A549 treated with GW870086 at 1 μM for 4 hours (cell line): Measurements from ENCODE around the gene TMEM254. TPM values are rescaled to one million over a fixed set of nuclear protein-coding genes. Genes with fewer than 3 reads are reported as not detected.

ENCODE experiments used
- total RNA-seq: library from RNA; stranded (reverse); fragments of 200-300 nt; extraction: Qiagen RNA extraction; gene quantifications from 5 replicates; pipeline ENCODE4 v1.2.3, GENCODE V29; 2022; ENCODE audit warnings: low read depth

TMEM254 gene, protein sequence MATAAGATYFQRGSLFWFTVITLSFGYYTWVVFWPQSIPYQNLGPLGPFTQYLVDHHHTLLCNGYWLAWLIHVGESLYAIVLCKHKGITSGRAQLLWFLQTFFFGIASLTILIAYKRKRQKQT
- total RNA-seq: 17.2 to 22.3 TPM (median 17.9 TPM) in 5 replicates

DNA sequence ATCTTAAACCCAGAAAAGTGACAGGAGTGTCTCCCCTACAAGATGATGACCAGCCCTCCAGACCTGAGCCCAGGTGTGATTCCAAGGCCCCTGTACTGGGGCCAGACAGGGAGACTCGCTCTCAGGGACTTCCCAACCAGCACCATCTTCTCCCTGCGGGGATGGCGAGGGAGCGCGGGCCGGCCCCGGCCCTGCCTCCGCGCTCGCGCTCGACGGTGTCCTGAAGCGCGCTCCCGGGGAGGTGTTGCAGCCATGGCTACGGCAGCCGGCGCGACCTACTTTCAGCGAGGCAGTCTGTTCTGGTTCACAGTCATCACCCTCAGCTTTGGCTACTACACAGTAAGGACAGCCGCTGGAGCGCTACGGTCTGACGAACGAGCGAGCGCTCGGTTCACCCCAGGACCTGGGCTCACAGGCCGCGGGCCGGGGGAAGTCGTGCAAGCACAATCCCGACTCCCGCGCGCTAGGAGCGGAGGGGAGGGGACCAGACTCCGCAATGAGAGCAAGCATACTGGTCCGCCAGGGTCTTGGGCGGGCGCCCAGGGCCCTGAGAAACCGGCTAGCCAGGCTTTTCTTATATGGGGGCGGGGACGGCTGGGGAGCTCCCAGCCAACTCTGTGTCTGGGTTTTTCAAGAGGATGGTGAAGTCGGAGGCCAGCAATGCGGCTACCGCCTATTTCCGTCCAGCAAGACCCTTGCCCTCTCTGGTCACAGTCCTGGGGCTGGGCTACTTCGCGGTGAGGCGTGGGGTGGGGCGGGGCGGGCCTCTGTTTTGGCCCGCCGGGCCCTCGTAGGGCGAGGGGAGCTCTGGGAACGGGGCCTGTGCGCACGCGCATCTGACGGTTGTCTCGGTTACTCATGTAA is at the start of gene TMEM254:
Gene TMEM254, plus strand, starts transcription at position 218 of the 864 bp plus-strand sequence. Its CDS starts 35 bp downstream, at position 253.

DNA sequence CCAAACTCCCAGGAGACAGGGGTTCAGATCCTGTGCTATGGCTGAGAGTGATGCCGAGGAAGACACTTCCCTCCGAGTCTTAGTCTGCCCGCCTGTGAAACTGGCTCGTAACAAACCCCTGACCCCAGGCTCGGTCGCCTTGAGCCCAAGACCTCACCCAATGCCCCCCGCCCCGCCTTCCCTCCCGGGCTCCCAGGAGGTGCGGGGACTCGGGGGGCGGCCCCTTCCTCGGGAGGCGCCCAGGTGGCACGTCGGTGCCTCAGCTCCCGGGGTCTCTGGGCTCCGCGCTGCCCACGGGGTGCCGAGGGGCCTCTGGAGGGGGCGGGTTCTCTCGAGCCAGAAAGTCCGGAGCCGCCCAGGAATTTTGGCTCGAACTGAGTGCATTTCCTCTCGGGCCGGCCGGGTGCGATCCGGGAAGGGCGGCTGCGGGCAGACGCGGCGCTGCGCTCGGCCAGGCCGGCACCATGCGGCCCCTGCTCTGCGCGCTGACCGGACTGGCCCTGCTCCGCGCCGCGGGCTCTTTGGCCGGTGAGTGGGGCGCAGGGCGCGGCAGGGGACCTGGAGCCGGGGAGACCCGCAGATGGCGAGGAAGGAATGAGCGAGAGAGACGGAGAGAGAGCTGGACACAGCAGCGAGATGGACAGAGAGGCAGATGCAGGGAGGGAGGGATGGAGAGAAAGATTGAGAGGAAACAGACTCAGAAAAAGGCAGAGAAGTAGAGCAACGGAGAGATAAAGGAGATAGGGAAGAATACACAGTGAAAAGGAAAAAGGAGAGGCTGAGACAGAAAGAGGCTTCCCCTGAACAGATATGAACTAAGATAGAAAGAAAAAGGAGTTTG is 54.1 kb downstream of the TMEM254 start, which contains the start of gene PLAC9:
Gene PLAC9, plus strand, starts transcription at position 432 of the 841 bp plus-strand sequence. Its CDS starts 33 bp downstream, at position 465.

Other genes with a start within 250 kb of the TMEM254 start
- 0.09 to 0.26 TPM (median 0.22 TPM) in 4 of 5 replicates, not detected in the other for gene SFTPD, start 129.6 kb upstream of the TMEM254 start, total RNA-seq
- gene PLAC9, start 54.1 kb downstream of the TMEM254 start, total RNA-seq: 0.38 TPM in 1 of 5 replicates, not detected in the others
- 155 to 223 TPM (median 214 TPM) in 5 replicates for gene ANXA11, start 126.9 kb downstream of the TMEM254 start, total RNA-seq
- gene MAT1A, start 211.0 kb downstream of the TMEM254 start, total RNA-seq: 0.03 to 0.05 TPM in 2 of 5 replicates, not detected in the others